Frontal cortex (tissue), 4 donors: Measurements from ENCODE around the gene ELFN1. TPM values are rescaled to one million over a fixed set of nuclear protein-coding genes. Genes with fewer than 3 reads are reported as not detected.
A peak's percentile ranks its signal among the peaks of the same experiment; 100 is the strongest.

Experiments used
- DNase-seq, 2 donors: peaks; one replicate each; pipeline ENCODE4 v3.0.0; 2012; ENCODE audit warnings: low spot score in 2 of 2
- FAIRE-seq: peaks from 2 replicates; lab custom pipeline; 2012; peaks lifted over from hg19 to GRCh38; lab: Jason Lieb, UNC
- total RNA-seq: library from RNA; depleted of rRNA; stranded (reverse); fragments of >200 nt; gene quantifications from one replicate; pipeline ENCODE4 v1.2.3, GENCODE V29; 2014
- donor health status: control.
- donor health status: control.
- donor health status: control.

The ELFN1 gene
- total RNA-seq, 1 donor from 2014 or later = 5.7 TPM

- FAIRE-seq (no peak), DNase-seq (no peak)
These were observed 35.0 kb downstream of the ELFN1 start for GRCh38 chr7:1704811-1705738.

- no peak for DNase-seq
These were observed 35.8 kb downstream of the ELFN1 start for GRCh38 chr7:1705856-1706255.

DNA sequence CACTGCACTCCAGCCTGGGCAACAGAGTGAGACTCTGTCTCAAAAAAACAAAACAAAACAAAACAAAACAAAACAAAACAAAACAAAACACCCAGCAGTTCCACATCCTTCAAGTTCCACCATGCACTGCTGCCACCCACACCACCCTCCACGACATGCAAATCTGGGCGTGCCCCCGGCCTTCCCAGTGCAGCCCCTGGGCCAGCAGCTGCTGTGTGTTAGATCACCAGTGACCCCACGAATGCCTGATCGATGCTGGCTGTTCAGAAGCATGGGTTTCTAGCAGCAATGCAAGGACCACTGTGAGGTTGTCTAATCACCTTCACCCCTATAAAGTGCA lies 36.3 kb downstream of the ELFN1 start:
- FAIRE-seq = no peak
- DNase-seq = peak in 1 of 2 donors; percentile 19

More at GRCh38 chr7:1705856-1706255, 35.8 kb downstream of the ELFN1 start:
- no peak for FAIRE-seq

DNA sequence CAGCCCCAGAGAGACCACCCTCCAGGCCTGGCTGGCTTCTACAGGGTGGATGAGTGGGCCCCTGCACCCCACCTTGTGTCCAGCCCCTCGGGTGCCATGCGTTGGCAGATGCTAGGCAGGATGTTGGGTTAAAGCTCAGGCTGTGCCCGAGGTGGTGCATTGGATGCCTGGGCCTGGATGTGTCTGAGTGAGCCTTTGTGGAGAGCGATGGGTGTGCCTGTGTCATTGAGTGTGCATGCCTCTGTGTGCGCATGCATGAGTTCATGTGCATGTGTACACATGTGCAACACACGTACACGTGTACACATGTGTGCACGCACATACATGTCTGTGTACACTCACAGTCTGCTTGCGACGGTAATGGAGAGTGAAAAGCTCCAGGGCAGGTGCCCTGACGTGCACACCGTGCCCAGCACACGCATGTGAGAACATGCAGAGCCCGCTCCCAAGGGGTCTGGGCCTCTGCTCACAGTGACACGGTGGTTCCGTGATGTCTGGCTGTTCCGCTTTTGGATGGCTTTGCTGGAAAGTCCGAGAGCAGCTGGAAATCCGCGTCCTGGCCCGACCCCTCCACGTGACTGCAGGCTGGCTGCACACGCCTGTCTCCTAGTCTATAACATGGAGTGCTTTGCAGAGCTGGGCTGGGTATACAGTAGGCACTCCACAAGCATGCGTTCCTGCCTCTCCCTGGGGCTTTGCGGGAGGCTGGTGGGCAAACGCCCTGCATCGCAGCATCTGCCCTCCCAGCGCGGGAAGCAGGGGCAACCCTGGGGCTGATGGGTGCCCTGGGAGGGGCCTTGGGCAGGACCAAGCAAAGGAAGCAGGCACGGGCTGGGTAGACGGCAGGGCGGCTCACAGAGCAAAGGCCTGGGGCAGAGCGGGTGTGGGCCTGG lies 36.9 kb downstream of the ELFN1 start:
- DNase-seq = peak in 1 of 2 donors; percentile 18
- no peak for FAIRE-seq

DNA sequence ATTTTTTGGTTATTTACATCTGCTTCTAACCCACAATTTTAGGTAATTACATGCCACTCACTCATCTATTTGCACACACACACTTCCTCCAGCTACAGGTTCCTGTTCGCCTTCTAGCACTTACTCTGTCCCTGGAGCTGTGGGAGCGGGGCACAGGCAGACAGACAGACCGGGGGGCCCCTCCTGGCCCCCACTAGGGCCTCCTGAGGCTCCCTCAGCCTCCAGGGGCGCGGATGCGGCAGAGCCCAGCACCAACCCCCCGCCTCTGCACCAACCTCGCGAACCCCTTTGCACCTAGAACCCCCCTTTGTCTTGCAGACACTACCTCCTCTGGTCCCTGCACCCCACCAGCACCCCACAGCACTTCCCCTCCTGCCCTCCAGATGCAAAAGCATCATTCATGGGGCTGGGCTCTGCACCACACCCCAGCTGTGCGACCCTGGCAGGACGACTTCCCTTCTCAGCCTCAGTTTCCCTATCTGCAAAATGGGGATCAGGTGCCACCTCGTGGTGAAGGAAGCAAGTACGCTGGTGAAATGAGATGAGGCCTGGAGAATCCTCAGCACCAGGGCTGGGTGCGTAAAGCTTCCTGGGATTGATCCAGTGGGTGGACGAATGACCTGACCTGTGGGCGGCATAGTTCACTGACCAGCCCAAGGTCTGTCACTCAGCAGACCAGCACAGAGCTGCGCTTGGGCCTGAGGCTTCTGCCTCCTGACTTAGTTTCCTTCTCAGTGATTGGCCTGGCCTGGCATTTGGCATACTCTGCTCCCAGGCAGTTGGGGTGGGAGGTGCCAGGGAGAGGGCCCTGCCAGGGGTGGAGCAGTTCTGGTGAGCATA lies 37.9 kb downstream of the ELFN1 start:
- FAIRE-seq = no peak
- DNase-seq = peak in 1 of 2 donors; percentile 7

DNA sequence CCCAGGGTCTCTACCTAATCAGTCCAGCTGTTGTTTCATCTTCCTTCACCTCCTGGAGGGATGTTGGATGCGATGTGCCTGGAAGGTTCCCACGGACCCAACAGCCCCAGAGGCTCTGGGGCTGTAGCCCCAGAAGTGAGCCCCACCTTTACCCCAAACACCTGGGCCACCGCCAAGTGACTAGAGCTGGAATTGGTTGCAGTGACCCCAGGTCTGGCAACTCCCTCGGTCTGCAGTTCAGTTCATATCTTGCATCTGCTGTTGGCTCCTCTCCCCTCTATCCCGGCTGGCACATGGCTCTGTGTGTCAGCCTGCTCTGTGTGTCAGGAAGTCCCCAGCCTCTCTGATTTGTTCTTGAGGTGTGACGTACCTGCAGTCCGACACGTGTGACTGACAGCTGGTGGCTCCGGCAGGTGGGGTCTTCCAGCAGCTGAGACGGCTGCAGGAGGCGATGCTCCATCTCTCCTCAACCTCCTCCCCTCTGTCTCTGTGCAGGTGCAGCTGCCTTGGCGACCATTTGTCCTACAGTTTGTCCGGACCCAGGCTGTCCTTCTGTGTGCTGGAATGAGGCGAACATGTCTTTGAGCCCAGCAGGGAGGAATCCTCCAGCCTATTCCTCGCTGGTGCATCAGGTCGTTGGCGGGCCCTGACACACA lies 38.6 kb downstream of the ELFN1 start:
- FAIRE-seq (no peak), DNase-seq (peak in 1 of 2 donors; percentile 10)

GRCh38 chr7:1709281-1709680 lies 39.2 kb downstream of the ELFN1 start:
- FAIRE-seq (no peak), DNase-seq (peak in 1 of 2 donors; percentile 2)

DNA sequence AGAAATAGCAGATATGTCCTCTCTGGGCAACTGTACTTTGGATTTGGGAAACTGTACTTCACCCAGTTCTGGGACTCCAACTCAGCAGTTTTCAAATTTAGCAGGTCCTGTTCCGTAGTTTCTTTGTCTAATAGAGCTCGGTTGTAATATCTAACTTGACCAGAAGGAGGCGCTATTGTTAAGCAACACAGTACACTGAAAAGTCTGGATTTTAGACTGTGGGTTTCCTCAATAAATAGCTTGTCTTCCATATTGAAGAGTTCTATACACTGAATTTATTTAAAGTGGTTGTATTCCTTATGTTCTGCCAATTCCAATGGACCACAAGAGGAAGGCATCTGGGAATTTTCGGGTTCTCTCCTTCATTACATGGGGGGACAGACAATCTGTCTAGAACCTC lies 39.8 kb downstream of the ELFN1 start:
- FAIRE-seq = no peak
- peak in 1 of 2 donors; percentile 1 for DNase-seq

GRCh38 chr7:1710936-1711335 lies 40.9 kb downstream of the ELFN1 start:
- DNase-seq (no peak), FAIRE-seq (no peak)

- DNase-seq = no peak
- no peak for FAIRE-seq
These were observed 42.9 kb downstream of the ELFN1 start for GRCh38 chr7:1712907-1713501.

- DNase-seq = no peak
- no peak for FAIRE-seq
These were observed 43.7 kb downstream of the ELFN1 start for GRCh38 chr7:1713502-1714484.

- FAIRE-seq (no peak), DNase-seq (no peak)
These were observed 44.7 kb downstream of the ELFN1 start for GRCh38 chr7:1714583-1715330.

GRCh38 chr7:1715331-1715625 lies 45.2 kb downstream of the ELFN1 start:
- FAIRE-seq (no peak), DNase-seq (no peak)

DNA sequence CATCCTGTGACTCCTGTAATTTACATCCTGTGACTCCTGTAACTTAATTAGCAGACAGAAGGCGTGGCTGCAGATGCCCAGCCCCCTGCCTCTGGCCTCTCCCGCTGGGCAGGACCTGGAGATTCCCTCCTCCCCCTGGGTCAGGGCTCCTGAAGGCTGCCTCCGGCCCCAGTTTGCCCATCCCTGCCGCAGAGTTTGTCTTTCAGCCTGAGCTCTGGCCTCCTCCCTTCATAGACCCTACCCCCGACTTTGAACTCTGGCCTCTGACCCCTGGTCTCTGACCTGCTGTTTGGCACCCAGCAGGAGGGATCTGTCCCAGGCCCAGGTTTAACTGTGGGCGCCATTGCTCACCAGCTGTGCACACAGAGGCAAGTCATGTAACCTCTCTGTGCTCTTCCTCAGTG lies 45.6 kb downstream of the ELFN1 start:
- no peak for FAIRE-seq
- DNase-seq = no peak

- no peak for FAIRE-seq
These were observed 46.4 kb downstream of the ELFN1 start for GRCh38 chr7:1716263-1717094.

GRCh38 chr7:1717095-1717483 lies 47.0 kb downstream of the ELFN1 start:
- FAIRE-seq (no peak), DNase-seq (no peak)

More at GRCh38 chr7:1716263-1717094, 46.4 kb downstream of the ELFN1 start:
- DNase-seq = peak in 1 of 2 donors; percentile 64
